ENCODE data around the gene CCM2. TPM values are rescaled to one million over a fixed set of nuclear protein-coding genes. Genes with fewer than 3 reads are reported as not detected.

CCM2 gene
- total RNA-seq, result 45.9 and 56.3 TPM in 2 replicates

GRCh38 chr7:45000093-45001032 lies at the start of gene CCM2:
Gene CCM2 (plus strand): TSS chr7:45000201. CDS start chr7:45000334, 133 bp downstream.

GRCh38 chr7:44978511-44979366 lies 21.3 kb upstream of the CCM2 start, which contains the start of gene MYO1G:
Gene MYO1G (minus strand): TSS chr7:44979015. CDS start chr7:44978961, 54 bp downstream.

GRCh38 chr7:45088821-45089340 lies 88.9 kb downstream of the CCM2 start, which contains the start of gene NACAD:
Gene NACAD (minus strand): TSS chr7:45088969. CDS start chr7:45088894, 75 bp downstream.

GRCh38 chr7:45111298-45112223 lies 111.6 kb downstream of the CCM2 start, which contains the start of gene TBRG4:
Gene TBRG4 (minus strand): TSS chr7:45111697. CDS start chr7:45109237, 2,460 bp downstream.

Other genes starting within 250 kb of the CCM2 start
- gene PPIA, start 203.5 kb upstream of the CCM2 start, total RNA-seq, result 1,369 and 2,769 TPM in 2 replicates
- 282 and 302 TPM in 2 replicates for gene H2AZ2, start 152.1 kb upstream of the CCM2 start, total RNA-seq
- gene PURB, start 114.7 kb upstream of the CCM2 start, total RNA-seq, result 15.7 and 18.0 TPM in 2 replicates
- gene MYO1G, start 21.2 kb upstream of the CCM2 start, total RNA-seq, result under 0.01 TPM in 2 replicates
- gene NACAD, start 88.8 kb downstream of the CCM2 start, total RNA-seq, result 0.53 and 0.75 TPM in 2 replicates
- gene TBRG4, start 111.5 kb downstream of the CCM2 start, total RNA-seq, result 39.3 and 57.9 TPM in 2 replicates
- not detected in 2 replicates for gene RAMP3, start 157.6 kb downstream of the CCM2 start, total RNA-seq

Measured in aortic smooth muscle cell (primary cell).